Upper lobe of left lung (tissue), 6 donors: ENCODE data around the gene ZNF503. TPM values are rescaled to one million over a fixed set of nuclear protein-coding genes. Genes with fewer than 3 reads are reported as not detected.

Source experiments
- ATAC-seq, 2 donors: fragments of 200-7000 bp; cut with Tn5 transposase; one replicate each; pipeline ENCODE4 v1.9.1; 2022; ENCODE audit warnings: mild to moderate bottlenecking in 2 of 2, moderate library complexity in 2 of 2; ENCODE audit not compliant: low FRiP score in 2 of 2
- DNase-seq, 2 donors: peaks; one replicate each; pipeline ENCODE4 v3.0.0-alpha.2; 2019 to 2020
- H3K27ac ChIP-seq, 4 donors: fragments of 200-600 bp; sonication (generic); one replicate each; pipeline ENCODE4 v1.5.1; 2016 to 2019
- H3K27me3 ChIP-seq, 4 donors: fragments of 200-600 bp; sonication (generic); one replicate each; pipeline ENCODE4 v1.5.1; 2017 to 2019
- H3K36me3 ChIP-seq, 4 donors: fragments of 200-600 bp; sonication (generic); one replicate each; pipeline ENCODE4 v1.5.1; 2016 to 2019
- H3K4me1 ChIP-seq, 4 donors: fragments of 200-600 bp; sonication (generic); one replicate each; pipeline ENCODE4 v1.5.1; 2018 to 2019
- H3K4me3 ChIP-seq, 4 donors: fragments of 200-600 bp; sonication (generic); one replicate each; pipeline ENCODE4 v1.5.1; 2017 to 2019; ENCODE audit warnings: mild to moderate bottlenecking in 2 of 4, moderate library complexity in 1 of 4
- H3K9me3 ChIP-seq, 4 donors: fragments of 200-600 bp; sonication (generic); one replicate each; pipeline ENCODE4 v1.5.1; 2018 to 2019
- CTCF ChIP-seq, 6 experiments: fragments of 450-650 bp in 4 of 6; fragments of 200-600 bp in 2 of 6; sonication (generic) in 2 of 6; IDR thresholded peaks; one replicate each; pipeline ENCODE4 v1.5.1; 2016 to 2019; ENCODE audit warnings: antibody characterized with exemption in 6 of 6
- EP300 ChIP-seq, 4 donors: sonication (generic); formaldehyde crosslinking; IDR thresholded peaks; one replicate each; pipeline ENCODE4 v1.5.1; 2017; ENCODE audit warnings: antibody characterized with exemption in 4 of 4, control low read depth in 2 of 4
- POLR2A ChIP-seq, 4 donors: fragments of 450-650 bp; IDR thresholded peaks; one replicate each; pipeline ENCODE4 v1.5.1; 2016 to 2017; ENCODE audit warnings: antibody characterized with exemption in 4 of 4, mild to moderate bottlenecking in 2 of 4
- POLR2AphosphoS5 ChIP-seq, 2 donors: sonication (generic); formaldehyde crosslinking; IDR thresholded peaks; one replicate each; pipeline ENCODE4 v1.5.1; 2017; ENCODE audit warnings: antibody characterized with exemption in 2 of 2
- WGBS, 2 donors: methylation state at CpG; one replicate each; pipeline ENCODE4 v1.1.5; 2017 to 2018; 5-methylcytosine and 5-hydroxymethylcytosine counted together
- total RNA-seq, 6 donors: library from RNA; depleted of rRNA in 4 of 6; stranded (reverse); fragments of >200 nt in 4 of 6; gene quantifications; one replicate each; pipeline versions ENCODE4 v1.1.0 to v1.2.1, GENCODE V29; 2016 to 2021
- donor health status: DM: no; HTN: no; CAD: no; lungs with moderate emphysema.
- donor health status: DM: no; HTN: yes; CAD: no; lungs with severe emphysema.

Gene ZNF503
- total RNA-seq, 6 donors from 2014 or later: 15.0 to 44.6 (median 23.5) TPM

DNA sequence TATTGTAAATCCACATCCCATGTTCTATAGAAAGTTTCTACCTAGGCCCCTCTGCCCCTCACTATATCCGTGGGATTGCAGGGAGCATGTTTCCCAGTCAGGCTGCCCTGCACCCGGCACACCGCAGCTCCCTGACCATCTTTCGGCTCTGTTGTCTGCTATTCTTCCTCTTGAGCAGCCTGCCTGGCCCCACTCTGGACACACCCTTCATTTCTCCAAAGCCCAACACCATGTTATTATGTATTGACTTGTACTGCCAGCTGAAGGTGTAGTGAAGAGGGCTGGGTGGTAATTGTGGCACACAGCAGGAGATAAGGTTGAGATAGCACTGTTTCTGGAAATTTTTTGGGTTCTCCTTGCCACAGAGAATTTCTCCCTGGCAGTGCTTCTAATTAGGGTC is 39.6 kb upstream of the ZNF503 start:
- Histone ChIP-seq H3K36me3 (peaks cover 0 to 10% (median 8%) of the 10 kb centered on the region in 4 donors), H3K27me3 (no peaks in the 10 kb centered on the region), H3K27ac (no peak overlapping the region), H3K9me3 (peaks cover 0 to 13% (median 3%) of the 10 kb centered on the region in 4 donors), H3K4me3 (no peak overlapping the region), H3K4me1 (no peaks in the 10 kb centered on the region)
- 64 to 77% methylated on average over 4 of the region's 4 CpGs for WGBS, 2 donors
- ATAC-seq (no peak), DNase-seq (peak in 1 of 2 donors; percentile 14)
- no peak for TF ChIP-seq POLR2A (IDR thresholded peaks at IDR 0.05)
- no peak for TF ChIP-seq CTCF (IDR thresholded peaks at IDR 0.05)
- no peak for TF ChIP-seq EP300 (IDR thresholded peaks at IDR 0.05)
- no peak for TF ChIP-seq POLR2AphosphoS5 (IDR thresholded peaks at IDR 0.05)

- 85 to 90% methylated on average over 4 of the region's 4 CpGs for WGBS, 2 donors
- DNase-seq: no peak
- TF ChIP-seq CTCF (IDR thresholded peaks at IDR 0.05) (no peak), POLR2A (IDR thresholded peaks at IDR 0.05) (no peak), EP300 (IDR thresholded peaks at IDR 0.05) (no peak), POLR2AphosphoS5 (IDR thresholded peaks at IDR 0.05) (no peak)
Measured at GRCh38 chr10:75440271-75440793, 38.8 kb upstream of the ZNF503 start.

GRCh38 chr10:75439811-75440210 is 38.2 kb upstream of the ZNF503 start:
- DNase-seq: no peak
- H3K27ac ChIP-seq: no peak overlapping the region
- 91% methylated on average over 4 of the region's 4 CpGs for WGBS, 2 donors
- no peaks in the 10 kb centered on the region for H3K27me3 ChIP-seq
- TF ChIP-seq CTCF (IDR thresholded peaks at IDR 0.05): no peak
- no peak for TF ChIP-seq POLR2A (IDR thresholded peaks at IDR 0.05)
- TF ChIP-seq EP300 (IDR thresholded peaks at IDR 0.05): no peak
- TF ChIP-seq POLR2AphosphoS5 (IDR thresholded peaks at IDR 0.05): no peak
- peaks cover 0 to 13% (median 3%) of the 10 kb centered on the region in 4 donors for H3K9me3 ChIP-seq
- H3K36me3 ChIP-seq: peaks cover 0 to 10% (median 8%) of the 10 kb centered on the region in 4 donors
- H3K4me1 ChIP-seq: no peaks in the 10 kb centered on the region
- no peak for ATAC-seq
- H3K4me3 ChIP-seq: no peak overlapping the region

More at GRCh38 chr10:75440271-75440793, 38.8 kb upstream of the ZNF503 start:
- Histone ChIP-seq H3K4me1 (no peaks in the 10 kb centered on the region), H3K4me3 (no peak overlapping the region), H3K27me3 (no peaks in the 10 kb centered on the region), H3K27ac (no peak overlapping the region), H3K9me3 (peaks cover 0 to 13% (median 3%) of the 10 kb centered on the region in 4 donors), H3K36me3 (peaks cover 0 to 10% (median 8%) of the 10 kb centered on the region in 4 donors)
- no peak for ATAC-seq

GRCh38 chr10:75438275-75438674 is 36.7 kb upstream of the ZNF503 start:
- H3K36me3 ChIP-seq: peaks cover 0 to 10% (median 8%) of the 10 kb centered on the region in 4 donors
- H3K27me3 ChIP-seq: no peaks in the 10 kb centered on the region
- no peaks in the 10 kb centered on the region for H3K4me1 ChIP-seq
- TF ChIP-seq CTCF (IDR thresholded peaks at IDR 0.05) (no peak), POLR2A (IDR thresholded peaks at IDR 0.05) (no peak), POLR2AphosphoS5 (IDR thresholded peaks at IDR 0.05) (no peak), EP300 (IDR thresholded peaks at IDR 0.05) (no peak)
- ATAC-seq: no peak
- 71 to 88% methylated on average over 3 of the region's 3 CpGs for WGBS, 2 donors
- H3K4me3 ChIP-seq: no peak overlapping the region
- peaks cover 0 to 4% (median under 1%) of the 10 kb centered on the region in 4 donors for H3K9me3 ChIP-seq
- no peak overlapping the region for H3K27ac ChIP-seq
- no peak for DNase-seq

- Histone ChIP-seq H3K36me3 (peaks cover 0 to 10% (median 8%) of the 10 kb centered on the region in 4 donors), H3K4me1 (peaks cover under 1 to 5% (median 3%) of the 10 kb centered on the region in 4 donors), H3K27ac (no peak overlapping the region), H3K4me3 (no peak overlapping the region), H3K27me3 (no peaks in the 10 kb centered on the region), H3K9me3 (no peaks in the 10 kb centered on the region)
- no peak for TF ChIP-seq POLR2AphosphoS5 (IDR thresholded peaks at IDR 0.05)
- no peak for TF ChIP-seq POLR2A (IDR thresholded peaks at IDR 0.05)
- no peak for TF ChIP-seq CTCF (IDR thresholded peaks at IDR 0.05)
- TF ChIP-seq EP300 (IDR thresholded peaks at IDR 0.05): no peak
- no peak for DNase-seq
- no peak for ATAC-seq
- WGBS, 2 donors: 96 to 98% methylated on average over 3 of the region's 3 CpGs
Measured at GRCh38 chr10:75437693-75438092, 36.1 kb upstream of the ZNF503 start.
